D721Med (cell line): ENCODE data around the gene PLPP4.

Source experiments
- DNase-seq: peaks from one replicate; pipeline ENCODE4 v3.0.0; 2011; ENCODE audit warnings: low spot score; ENCODE audit not compliant: insufficient read length
- FAIRE-seq: peaks from 2 replicates; lab custom pipeline; 2011; peaks lifted over from hg19 to GRCh38; lab: Jason Lieb, UNC
- TF ChIP-seq, protein P1 (sequence below): IDR thresholded peaks from 2 replicates; pipeline ENCODE4 v1.5.1; 2012; ENCODE audit warnings: mild to moderate bottlenecking, control low read depth; ENCODE audit not compliant: insufficient read depth; ENCODE audit errors: missing control alignments

The PLPP4 gene

DNA sequence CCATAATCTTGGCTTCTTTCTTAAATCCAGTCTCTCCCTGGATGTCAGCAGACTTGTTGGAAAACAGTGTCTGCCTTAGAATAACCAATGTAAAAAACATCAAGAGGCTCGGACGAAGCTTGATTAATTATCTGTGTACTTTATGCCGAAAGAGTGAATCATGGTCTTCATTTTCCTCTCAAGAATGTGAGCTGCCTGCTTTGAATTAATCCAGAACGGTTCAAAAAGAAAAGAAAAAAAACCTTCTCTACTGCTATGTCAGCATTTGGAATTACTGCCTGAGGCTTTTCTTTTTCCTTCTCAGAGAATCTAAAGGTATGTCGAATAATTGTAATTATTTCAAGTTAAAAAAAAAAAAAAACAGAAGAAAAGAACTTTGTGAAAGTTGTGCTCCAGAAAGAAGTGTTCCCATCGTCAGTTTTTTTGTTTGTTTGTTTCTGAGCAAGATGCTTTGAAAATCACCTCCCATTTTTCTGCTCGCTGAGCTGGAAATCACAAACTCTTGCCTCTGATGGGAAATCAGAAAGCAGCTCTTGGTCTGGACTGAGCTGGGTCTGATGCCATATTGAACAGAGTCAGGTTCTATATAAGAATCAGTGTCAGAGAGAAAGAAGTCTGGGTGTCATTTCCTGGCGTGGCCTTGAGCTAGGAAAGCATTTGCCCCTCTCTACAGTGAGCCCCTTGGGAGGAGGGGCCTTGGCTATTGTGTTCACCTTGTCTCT is 20.2 kb downstream of the PLPP4 start:
- TF ChIP-seq, protein P1, sequence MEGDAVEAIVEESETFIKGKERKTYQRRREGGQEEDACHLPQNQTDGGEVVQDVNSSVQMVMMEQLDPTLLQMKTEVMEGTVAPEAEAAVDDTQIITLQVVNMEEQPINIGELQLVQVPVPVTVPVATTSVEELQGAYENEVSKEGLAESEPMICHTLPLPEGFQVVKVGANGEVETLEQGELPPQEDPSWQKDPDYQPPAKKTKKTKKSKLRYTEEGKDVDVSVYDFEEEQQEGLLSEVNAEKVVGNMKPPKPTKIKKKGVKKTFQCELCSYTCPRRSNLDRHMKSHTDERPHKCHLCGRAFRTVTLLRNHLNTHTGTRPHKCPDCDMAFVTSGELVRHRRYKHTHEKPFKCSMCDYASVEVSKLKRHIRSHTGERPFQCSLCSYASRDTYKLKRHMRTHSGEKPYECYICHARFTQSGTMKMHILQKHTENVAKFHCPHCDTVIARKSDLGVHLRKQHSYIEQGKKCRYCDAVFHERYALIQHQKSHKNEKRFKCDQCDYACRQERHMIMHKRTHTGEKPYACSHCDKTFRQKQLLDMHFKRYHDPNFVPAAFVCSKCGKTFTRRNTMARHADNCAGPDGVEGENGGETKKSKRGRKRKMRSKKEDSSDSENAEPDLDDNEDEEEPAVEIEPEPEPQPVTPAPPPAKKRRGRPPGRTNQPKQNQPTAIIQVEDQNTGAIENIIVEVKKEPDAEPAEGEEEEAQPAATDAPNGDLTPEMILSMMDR = no peak
- DNase-seq = no peak
- no peak for FAIRE-seq

DNA sequence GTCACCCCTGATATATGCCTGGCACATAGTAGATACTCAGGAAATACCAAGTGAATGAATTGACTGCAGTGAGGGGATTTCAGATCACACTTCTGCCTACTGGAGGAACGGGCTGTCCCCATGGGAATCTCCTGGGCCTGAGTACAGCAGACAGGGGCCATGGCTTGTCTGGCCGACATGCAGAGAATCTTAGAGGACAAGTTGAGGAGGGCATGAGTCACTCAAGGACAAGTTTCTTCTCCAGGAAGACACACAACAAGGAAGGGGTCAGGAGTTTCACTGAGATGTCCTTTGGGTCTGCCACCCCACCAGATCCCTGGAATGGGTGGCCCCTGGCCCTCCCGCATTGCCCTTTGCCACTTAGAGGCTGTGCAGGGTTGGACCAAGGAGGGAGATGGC is 20.7 kb downstream of the PLPP4 start:
- no peak for DNase-seq
- no peak for FAIRE-seq
- TF ChIP-seq, protein P1 = no peak

DNA sequence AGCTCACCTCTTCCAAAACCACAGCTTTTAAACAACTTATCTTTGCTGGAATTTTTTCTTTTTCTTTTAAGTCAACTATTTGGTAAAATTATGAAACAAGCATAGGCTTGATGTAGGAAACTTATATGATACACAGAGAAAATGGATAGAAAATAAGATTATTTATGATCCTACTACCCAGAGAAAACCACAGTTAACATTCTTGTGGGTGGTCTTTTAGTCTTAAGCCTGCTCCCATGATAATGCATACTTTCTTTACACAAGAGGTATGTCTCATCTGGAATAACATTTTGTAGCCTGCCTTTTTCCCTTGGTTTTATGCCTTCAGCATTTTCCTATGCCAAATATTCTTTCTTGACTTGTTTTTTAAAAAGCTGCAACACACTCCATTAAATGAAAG is 21.4 kb downstream of the PLPP4 start:
- TF ChIP-seq, protein P1 = no peak
- DNase-seq = no peak
- no peak for FAIRE-seq

DNA sequence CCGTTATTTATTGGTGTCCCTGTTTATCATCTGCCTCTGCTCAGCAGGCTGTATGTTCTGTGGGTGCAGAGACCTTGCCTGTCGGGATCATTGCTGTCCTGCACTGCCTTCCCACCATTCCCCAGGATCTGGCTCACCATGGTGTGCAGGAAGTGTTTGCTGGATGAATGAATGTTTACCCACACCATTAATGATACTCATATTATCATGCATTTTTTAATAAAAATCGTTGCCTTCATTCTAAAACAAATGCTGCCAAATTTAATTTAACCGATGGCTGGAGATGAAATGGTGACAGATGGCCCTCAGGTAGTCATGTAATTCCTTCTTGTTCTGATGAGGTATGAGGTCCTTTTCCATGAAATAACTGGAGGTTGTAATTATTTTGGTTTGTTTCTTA is 22.5 kb downstream of the PLPP4 start:
- TF ChIP-seq, protein P1 = no peak
- FAIRE-seq (no peak), DNase-seq (no peak)

DNA sequence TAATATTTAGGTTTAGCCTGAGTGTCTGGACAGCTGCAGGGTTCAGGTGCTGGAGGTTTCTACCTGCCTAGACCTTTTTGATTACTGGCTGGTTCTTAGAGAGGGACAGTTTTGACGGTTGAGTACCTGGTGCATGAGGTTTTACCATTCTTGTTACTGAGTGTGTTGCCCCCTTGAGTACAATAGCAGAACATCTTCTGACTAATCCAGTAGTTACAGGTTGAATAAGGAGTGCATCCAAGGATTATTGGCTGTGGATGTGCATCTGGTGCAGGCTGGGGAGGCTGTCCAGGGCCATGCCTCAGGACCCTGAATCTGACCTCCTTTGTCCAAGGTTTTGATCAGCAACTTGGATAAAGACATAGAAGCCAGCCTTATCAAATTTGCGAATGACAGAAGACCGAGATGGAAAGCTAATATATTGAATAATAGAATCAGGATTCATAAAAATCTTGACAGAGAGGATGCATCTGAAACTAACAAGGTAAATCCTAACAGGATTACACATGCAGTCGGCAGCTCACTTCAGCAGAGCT is 23.1 kb downstream of the PLPP4 start:
- FAIRE-seq = no peak
- TF ChIP-seq, protein P1 = peak; percentile 19
- no peak for DNase-seq

DNA sequence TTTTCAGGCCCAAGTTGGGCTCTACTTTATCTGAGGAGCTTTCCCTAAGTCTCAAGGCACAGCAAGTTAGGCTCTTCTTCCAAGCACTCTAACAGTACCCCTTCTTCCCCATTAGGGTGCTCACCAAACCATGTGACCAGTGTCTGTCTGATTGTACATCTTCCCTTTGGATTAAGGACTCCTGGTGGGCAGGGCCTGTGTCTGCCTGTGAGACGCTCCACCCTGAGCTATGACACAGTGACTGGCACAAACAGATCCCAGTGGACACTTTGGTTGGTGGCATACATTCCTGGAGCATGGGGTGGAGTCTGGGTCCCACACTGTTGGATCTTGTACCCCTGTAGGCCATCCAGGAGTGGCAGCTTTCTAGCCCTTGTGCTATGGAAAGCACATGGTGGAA is 23.8 kb downstream of the PLPP4 start:
- no peak for FAIRE-seq

More for the DNA sequence above, 23.8 kb downstream of the PLPP4 start:
- no peak for DNase-seq
- TF ChIP-seq, protein P1 = no peak
